Left ventricle myocardium inferior (tissue), 1 donor: ENCODE data around the gene PLAU. TPM values are rescaled to one million over a fixed set of nuclear protein-coding genes. Genes with fewer than 3 reads are reported as not detected.
"Not testable (repeated sequence)": the region's sequence is repeated elsewhere in the genome, so short reads cannot be mapped to it uniquely, and the experiment has no call there.

Source experiments
- DNase-seq: peaks from one replicate; pipeline ENCODE4 v3.0.0-alpha.2; 2020
- H3K27ac ChIP-seq: fragments of 200-600 bp; replicated peaks from 2 replicates; pipeline ENCODE4 v1.8.0; 2021
- H3K27me3 ChIP-seq: fragments of 200-600 bp; 2 replicates; pipeline ENCODE4 v1.8.0; 2021; ENCODE audit warnings: low read depth
- H3K36me3 ChIP-seq: fragments of 200-600 bp; 2 replicates; pipeline ENCODE4 v1.8.0; 2021
- H3K4me1 ChIP-seq: fragments of 200-600 bp; 2 replicates; pipeline ENCODE4 v1.8.0; 2021
- H3K4me3 ChIP-seq: fragments of 200-600 bp; 2 replicates; pipeline ENCODE4 v1.8.0; 2021; ENCODE audit warnings: mild to moderate bottlenecking, moderate library complexity
- H3K9me3 ChIP-seq: fragments of 200-600 bp; replicated peaks from 2 replicates; pipeline ENCODE4 v1.8.0; 2021
- intact Hi-C: fragments of 100-400 bp; cut with micrococcal nuclease; formaldehyde crosslinking; loops from one replicate; pipeline ENCODE4 v1.11.0; 2022
- total RNA-seq: library from RNA; stranded (reverse); fragmentation: NEBNext Ultra II Directional; extraction: Animal tissue kit (Norgen Biotek cat#: 25700); gene quantifications from one replicate; pipeline ENCODE4 v1.2.1, GENCODE V29; 2021
- TF ChIP-seq, protein P1 (sequence below): fragments of 200-600 bp; IDR thresholded peaks from 2 replicates; pipeline ENCODE4 v1.8.0; 2021; ENCODE audit warnings: antibody characterized with exemption, mild to moderate bottlenecking, borderline replicate concordance
- donor health status: DM: no; HTN: yes; CAD: no; lungs with severe emphysema.

Gene PLAU
- total RNA-seq, 1 donor from 2014 or later: 4.9 TPM

- no peak overlapping the region for H3K27ac ChIP-seq
- no peak overlapping the region for H3K4me3 ChIP-seq
- TF ChIP-seq, protein P1, sequence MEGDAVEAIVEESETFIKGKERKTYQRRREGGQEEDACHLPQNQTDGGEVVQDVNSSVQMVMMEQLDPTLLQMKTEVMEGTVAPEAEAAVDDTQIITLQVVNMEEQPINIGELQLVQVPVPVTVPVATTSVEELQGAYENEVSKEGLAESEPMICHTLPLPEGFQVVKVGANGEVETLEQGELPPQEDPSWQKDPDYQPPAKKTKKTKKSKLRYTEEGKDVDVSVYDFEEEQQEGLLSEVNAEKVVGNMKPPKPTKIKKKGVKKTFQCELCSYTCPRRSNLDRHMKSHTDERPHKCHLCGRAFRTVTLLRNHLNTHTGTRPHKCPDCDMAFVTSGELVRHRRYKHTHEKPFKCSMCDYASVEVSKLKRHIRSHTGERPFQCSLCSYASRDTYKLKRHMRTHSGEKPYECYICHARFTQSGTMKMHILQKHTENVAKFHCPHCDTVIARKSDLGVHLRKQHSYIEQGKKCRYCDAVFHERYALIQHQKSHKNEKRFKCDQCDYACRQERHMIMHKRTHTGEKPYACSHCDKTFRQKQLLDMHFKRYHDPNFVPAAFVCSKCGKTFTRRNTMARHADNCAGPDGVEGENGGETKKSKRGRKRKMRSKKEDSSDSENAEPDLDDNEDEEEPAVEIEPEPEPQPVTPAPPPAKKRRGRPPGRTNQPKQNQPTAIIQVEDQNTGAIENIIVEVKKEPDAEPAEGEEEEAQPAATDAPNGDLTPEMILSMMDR: no peak
- no peaks in the 10 kb centered on the region for H3K36me3 ChIP-seq
- peaks cover 32% of the 10 kb centered on the region for H3K4me1 ChIP-seq
- no peaks in the 10 kb centered on the region for H3K27me3 ChIP-seq
- intact Hi-C loops: no loop called here
- no peaks in the 10 kb centered on the region for H3K9me3 ChIP-seq
- DNase-seq: no peak
Observed at GRCh38 chr10:73890261-73890660, 20.7 kb upstream of the PLAU start.

DNA sequence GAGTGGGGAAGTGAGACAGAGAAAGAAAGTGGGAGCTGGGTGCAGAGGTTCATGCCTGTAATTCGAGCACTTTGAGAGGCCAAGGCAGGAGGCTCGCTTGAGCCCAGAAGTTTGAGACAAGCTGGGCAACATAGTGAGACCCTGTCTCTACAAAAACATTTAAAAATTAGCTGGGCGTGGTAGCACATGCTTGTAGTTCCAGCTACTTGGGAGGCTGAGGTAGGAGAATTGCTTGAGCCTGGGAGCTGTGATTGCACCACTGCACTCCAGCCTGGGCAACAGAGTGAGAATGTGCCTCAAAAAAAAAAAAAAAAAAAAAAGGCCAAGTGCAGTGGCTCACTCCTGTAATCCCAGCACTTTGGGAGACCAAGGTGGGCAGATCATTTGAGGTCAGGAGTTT, 20.1 kb upstream of the PLAU start:
- DNase-seq, H3K4me3 ChIP-seq, H3K27ac ChIP-seq, H3K36me3 ChIP-seq, H3K27me3 ChIP-seq, H3K9me3 ChIP-seq, intact Hi-C loops: not testable (repeated sequence)
- peaks cover 32% of the 10 kb centered on the region for H3K4me1 ChIP-seq

DNA sequence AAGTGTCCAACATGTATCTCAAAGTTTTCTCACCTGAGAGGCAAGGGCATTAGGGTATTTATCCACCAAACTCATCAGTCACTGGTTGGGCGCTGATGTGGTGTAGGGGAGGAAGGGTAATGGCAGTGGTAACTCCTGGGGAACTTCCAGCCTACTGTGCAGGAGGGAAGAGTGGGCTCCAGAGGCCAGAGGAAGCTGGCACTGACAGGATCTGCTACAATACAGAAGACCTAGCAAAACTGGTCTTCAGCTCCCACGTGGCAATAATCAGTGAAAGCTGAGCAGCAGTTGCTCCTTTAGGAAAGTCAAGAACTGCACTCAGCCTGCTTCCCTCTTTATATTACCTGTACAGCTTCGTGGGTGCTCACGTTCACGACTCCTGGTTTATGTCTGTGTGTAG, 19.4 kb upstream of the PLAU start:
- no peaks in the 10 kb centered on the region for H3K9me3 ChIP-seq
- TF ChIP-seq, protein P1: no peak
- H3K27me3 ChIP-seq: no peaks in the 10 kb centered on the region
- intact Hi-C loops: no loop called here
- no peaks in the 10 kb centered on the region for H3K36me3 ChIP-seq
- H3K4me3 ChIP-seq: no peak overlapping the region
- no peak overlapping the region for H3K27ac ChIP-seq
- H3K4me1 ChIP-seq: peaks cover 27% of the 10 kb centered on the region
- DNase-seq: no peak

- Histone ChIP-seq H3K27me3 (no peaks in the 10 kb centered on the region), H3K4me1 (peaks cover 18% of the 10 kb centered on the region), H3K4me3 (no peak overlapping the region), H3K36me3 (no peaks in the 10 kb centered on the region), H3K9me3 (no peaks in the 10 kb centered on the region), H3K27ac (no peak overlapping the region)
- intact Hi-C loops: no loop called here
- no peak for DNase-seq
- TF ChIP-seq, protein P1: no peak
Observed at GRCh38 chr10:73892310-73893030, 18.5 kb upstream of the PLAU start.

- Histone ChIP-seq H3K27ac (no peak overlapping the region), H3K27me3 (no peaks in the 10 kb centered on the region)
- intact Hi-C loops: no loop called here
Observed at GRCh38 chr10:73893426-73893825, 17.5 kb upstream of the PLAU start.

More at GRCh38 chr10:73893426-73893825, 17.5 kb upstream of the PLAU start:
- H3K36me3 ChIP-seq: no peaks in the 10 kb centered on the region
- TF ChIP-seq, protein P1: no peak
- H3K9me3 ChIP-seq: no peaks in the 10 kb centered on the region
- peaks cover 8% of the 10 kb centered on the region for H3K4me1 ChIP-seq
- H3K4me3 ChIP-seq: no peak overlapping the region
- DNase-seq: no peak
